IMR-90 (cell line): ENCODE results near the gene AHNAK. TPM values are rescaled to one million over a fixed set of nuclear protein-coding genes. Genes with fewer than 3 reads are reported as not detected.

ENCODE experiments used
- ATAC-seq: fragments of 200-7000 bp; cut with Tn5 transposase; 2 replicates; pipeline ENCODE4 v1.9.1; 2020; ENCODE audit warnings: low read depth, mild to moderate bottlenecking, moderate library complexity
- BruUV-seq: library from RNA; stranded (reverse); fragments of 400-500 nt; replicated peaks from 2 replicates; lab custom pipeline; 2021; lab: Mats Ljungman, UMichigan
- CTCF ChIA-PET: fragments of 300-600 bp; formaldehyde crosslinking; extraction: SDS; loops from one replicate; lab custom pipeline; 2021; ENCODE audit warnings: antibody characterized with exemption; lab: Yijun Ruan, JAX
- POLR2A ChIA-PET: fragments of 300-600 bp; sonication (Branson Sonifier 250); formaldehyde crosslinking; loops from one replicate; lab custom pipeline; 2022; ENCODE audit warnings: antibody characterized with exemption; ENCODE audit not compliant: unreplicated experiment; lab: Charles Lee
- DNase-seq: peaks from one replicate; pipeline ENCODE4 v3.0.0; 2013
- H2AFZ ChIP-seq: replicated peaks from 2 replicates; pipeline ENCODE3; 2013; ENCODE audit warnings: low read length, mild to moderate bottlenecking; ENCODE audit not compliant: poor library complexity
- H2AK5ac ChIP-seq: 2 replicates; pipeline ENCODE4 v1.6.1; 2013; ENCODE audit warnings: low read depth, low read length, inconsistent platforms
- H2AK9ac ChIP-seq: replicated peaks from 2 replicates; pipeline ENCODE3; 2013; ENCODE audit warnings: mild to moderate bottlenecking, low read depth, low read length, moderate library complexity; ENCODE audit not compliant: poor library complexity
- H2BK120ac ChIP-seq: 2 replicates; pipeline ENCODE4 v1.6.1; 2013; ENCODE audit warnings: low read depth, low read length, inconsistent platforms
- H2BK15ac ChIP-seq: 3 replicates; pipeline ENCODE4 v1.6.1; 2013; ENCODE audit warnings: low read depth, low read length, inconsistent platforms
- H2BK20ac ChIP-seq: 2 replicates; pipeline ENCODE4 v1.6.1; 2013; ENCODE audit warnings: low read depth, mild to moderate bottlenecking, inconsistent platforms, low read length, moderate library complexity
- H2BK5ac ChIP-seq: 2 replicates; pipeline ENCODE4 v1.6.1; 2013; ENCODE audit warnings: mild to moderate bottlenecking, low read depth, low read length, inconsistent platforms; ENCODE audit not compliant: poor library complexity, severe bottlenecking
- H3K14ac ChIP-seq: replicated peaks from 2 replicates; pipeline ENCODE4 v1.6.1; 2013; ENCODE audit warnings: low read depth, low read length, inconsistent platforms
- H3K18ac ChIP-seq: 2 replicates; pipeline ENCODE4 v1.6.1; 2013; ENCODE audit warnings: low read depth, low read length, control low read depth
- H3K23ac ChIP-seq: 2 replicates; pipeline ENCODE4 v1.6.1; 2013; ENCODE audit warnings: low read depth, low read length, inconsistent platforms
- H3K27ac ChIP-seq: 2 replicates; pipeline ENCODE4 v1.5.1; 2013; ENCODE audit warnings: mild to moderate bottlenecking, control low read depth, low read length; ENCODE audit not compliant: insufficient read depth
- H3K27me3 ChIP-seq: 2 replicates; pipeline ENCODE4 v1.6.1; 2013; ENCODE audit warnings: low read length; ENCODE audit not compliant: control insufficient read depth, insufficient read depth
- H3K36me3 ChIP-seq: 2 replicates; pipeline ENCODE4 v1.6.1; 2013; ENCODE audit warnings: low read length, mixed read lengths; ENCODE audit not compliant: control insufficient read depth, insufficient read depth
- H3K4ac ChIP-seq: 2 replicates; pipeline ENCODE4 v1.6.1; 2013; ENCODE audit warnings: low read depth, low read length, inconsistent platforms
- H3K4me1 ChIP-seq: 2 replicates; pipeline ENCODE4 v1.6.1; 2013; ENCODE audit warnings: low read length, mixed read lengths; ENCODE audit not compliant: control insufficient read depth, insufficient read depth
- H3K4me2 ChIP-seq: 2 replicates; pipeline ENCODE4 v1.6.1; 2013; ENCODE audit warnings: low read depth, mild to moderate bottlenecking, control low read depth, low read length, moderate library complexity
- H3K4me3 ChIP-seq: 2 replicates; pipeline ENCODE4 v1.5.1; 2013; ENCODE audit warnings: low read depth, mild to moderate bottlenecking, control low read depth, low read length, moderate library complexity; ENCODE audit not compliant: insufficient read depth
- H3K56ac ChIP-seq: 2 replicates; pipeline ENCODE4 v1.6.1; 2013; ENCODE audit warnings: low read length, inconsistent platforms; ENCODE audit not compliant: insufficient read depth; ENCODE audit errors: extremely low read depth
- H3K79me1 ChIP-seq, 2 experiments: 2 replicates each; pipeline ENCODE4 v1.6.1; 2013; ENCODE audit warnings: low read length in 2 of 2, inconsistent platforms in 1 of 2, low read depth in 1 of 2
- H3K9ac ChIP-seq: 2 replicates; pipeline ENCODE4 v1.6.1; 2013; ENCODE audit warnings: low read depth, low read length, control low read depth
- H3K9me1 ChIP-seq: 2 replicates; pipeline ENCODE4 v1.6.1; 2013; ENCODE audit warnings: low read length, inconsistent platforms; ENCODE audit not compliant: insufficient read depth
- H3K9me3 ChIP-seq: 2 replicates; pipeline ENCODE4 v1.6.1; 2013; ENCODE audit warnings: low read length; ENCODE audit not compliant: control insufficient read depth, insufficient read depth
- H4K20me1 ChIP-seq: 2 replicates; pipeline ENCODE4 v1.6.1; 2013; ENCODE audit warnings: low read length, inconsistent platforms; ENCODE audit not compliant: insufficient read depth
- H4K5ac ChIP-seq: 2 replicates; pipeline ENCODE4 v1.6.1; 2013; ENCODE audit warnings: mild to moderate bottlenecking, low read depth, low read length, control low read depth
- H4K8ac ChIP-seq, 2 experiments: 2 replicates each; pipeline ENCODE4 v1.6.1; 2013; ENCODE audit warnings: low read depth in 2 of 2, low read length in 2 of 2, control low read depth in 1 of 2, inconsistent platforms in 1 of 2
- H4K91ac ChIP-seq: 2 replicates; pipeline ENCODE4 v1.6.1; 2013; ENCODE audit warnings: low read depth, low read length, inconsistent platforms; ENCODE audit not compliant: insufficient read depth
- BHLHE40 ChIP-seq: fragments of 150-350 bp; IDR thresholded peaks from 2 replicates; pipeline ENCODE4 v1.6.1; 2016; ENCODE audit warnings: mild to moderate bottlenecking, low read depth, low read length
- CEBPB ChIP-seq: IDR thresholded peaks from 2 replicates; pipeline ENCODE4 v1.6.1; 2012; ENCODE audit warnings: low read depth, low read length, improper control_type of control experiment
- CHD1 ChIP-seq: IDR thresholded peaks from 2 replicates; pipeline ENCODE4 v1.6.1; 2012; ENCODE audit warnings: low read depth, low read length, improper control_type of control experiment
- CTCF ChIP-seq: conservative IDR thresholded peaks from 2 replicates; pipeline ENCODE4 v1.5.1; 2012; ENCODE audit warnings: mild to moderate bottlenecking, low read depth, low read length, improper control_type of control experiment
- ELK1 ChIP-seq: fragments of 150-350 bp; IDR thresholded peaks from 2 replicates; pipeline ENCODE4 v1.6.1; 2016; ENCODE audit warnings: low read depth, mild to moderate bottlenecking, low read length, moderate library complexity, borderline replicate concordance
- FOS ChIP-seq: fragments of 150-350 bp; IDR thresholded peaks from 2 replicates; pipeline ENCODE4 v1.6.1; 2016; ENCODE audit warnings: low read depth, low read length
- MAFK ChIP-seq: IDR thresholded peaks from 2 replicates; pipeline ENCODE4 v1.6.1; 2012; ENCODE audit warnings: low read depth, low read length, improper control_type of control experiment
- MAZ ChIP-seq: IDR thresholded peaks from 2 replicates; pipeline ENCODE4 v1.6.1; 2012; ENCODE audit warnings: low read depth, mild to moderate bottlenecking, low read length, improper control_type of control experiment, moderate library complexity, borderline replicate concordance
- MXI1 ChIP-seq: IDR thresholded peaks from 2 replicates; pipeline ENCODE4 v1.6.1; 2012; ENCODE audit warnings: low read depth, mild to moderate bottlenecking, low read length, moderate library complexity, borderline replicate concordance
- NFE2L2 ChIP-seq: fragments of 150-350 bp; IDR thresholded peaks from 2 replicates; pipeline ENCODE4 v1.6.1; 2016; ENCODE audit warnings: low read depth, mild to moderate bottlenecking, low read length
- POLR2A ChIP-seq: IDR thresholded peaks from 2 replicates; pipeline ENCODE4 v1.6.1; 2012; ENCODE audit warnings: mild to moderate bottlenecking, low read depth, low read length
- RAD21 ChIP-seq: IDR thresholded peaks from 2 replicates; pipeline ENCODE4 v1.6.1; 2012; ENCODE audit warnings: low read length, improper control_type of control experiment
- RCOR1 ChIP-seq: IDR thresholded peaks from 2 replicates; pipeline ENCODE4 v1.6.1; 2012; ENCODE audit warnings: mild to moderate bottlenecking, low read length, improper control_type of control experiment; ENCODE audit not compliant: insufficient replicate concordance
- RFX5 ChIP-seq: IDR thresholded peaks from 2 replicates; pipeline ENCODE4 v1.8.0; 2012; ENCODE audit warnings: low read depth, mild to moderate bottlenecking, low read length, moderate library complexity
- SMC3 ChIP-seq: fragments of 150-350 bp; IDR thresholded peaks from 2 replicates; pipeline ENCODE4 v1.6.1; 2016; ENCODE audit warnings: low read depth, mild to moderate bottlenecking, antibody characterized with exemption, low read length, moderate library complexity
- WGBS, 2 experiments: methylation state at CpG; one replicate each; pipeline versions ENCODE4 v1.1.5 to v1.1.7; 2013; ENCODE audit warnings: missing lambda C conversion rate in 2 of 2; ENCODE audit not compliant: insufficient read length in 1 of 2; ENCODE audit errors: extremely low coverage in 2 of 2; 5-methylcytosine and 5-hydroxymethylcytosine counted together
- dilution Hi-C: fragments of 300-500 bp; cut with HindIII; formaldehyde crosslinking; loops from one replicate; pipeline ENCODE4 v1.14.3; 2018; ENCODE audit warnings: low sequenced_read_pairs; ENCODE audit not compliant: unreplicated experiment
- in situ Hi-C: fragments of 300-500 bp; cut with MboI; formaldehyde crosslinking; loops from 3 replicates; pipeline ENCODE4 v1.14.3; 2019; ENCODE audit warnings: low sequenced_read_pairs, inconsistent platforms, mixed read lengths
- intact Hi-C: fragments of 100-400 bp; cut with micrococcal nuclease; formaldehyde crosslinking; loops from 2 replicates; pipeline ENCODE4 v1.10.0; 2022
- polyA plus RNA-seq, 3 experiments: library from polyadenylated mRNA; depleted of rRNA; stranded (reverse); fragments of >200 nt; gene quantifications; 2 replicates each; pipeline ENCODE4 v1.2.3, GENCODE V29; 2012; ENCODE audit warnings: low replicate concordance in 1 of 3
- total RNA-seq: library from RNA; depleted of rRNA; stranded (reverse); fragments of >200 nt; gene quantifications from 2 replicates; pipeline ENCODE4 v1.2.3, GENCODE V29; 2012
- TF ChIP-seq, protein P1 (sequence below): fragments of 150-350 bp; IDR thresholded peaks from 2 replicates; pipeline ENCODE4 v1.6.1; 2017; ENCODE audit warnings: mild to moderate bottlenecking, antibody characterized with exemption, low read length, low read depth

The AHNAK gene
- total and polyA plus RNA-seq, 2 of the 4 experiments (the other 2 are of a cell fraction), result 95.1 to 695 TPM

- Histone ChIP-seq H4K5ac (no peak overlapping the region), H4K20me1 (no peaks in the 10 kb centered on the region), H2BK120ac (no peak overlapping the region), H3K56ac (no peak overlapping the region), H3K4ac (no peak overlapping the region), H3K9me3 (no peaks in the 10 kb centered on the region), H3K36me3 (no peaks in the 10 kb centered on the region), H2AK9ac (no peak overlapping the region), H3K9me1 (peaks cover 13% of the 10 kb centered on the region), H3K27ac (no peak overlapping the region), H2AFZ (no peak overlapping the region), H3K14ac (no peak overlapping the region), H2BK15ac (no peak overlapping the region), H3K9ac (no peak overlapping the region), H3K23ac (no peak overlapping the region), H3K18ac (no peak overlapping the region), H3K4me3 (no peak overlapping the region), H3K4me2 (no peak overlapping the region), H2AK5ac (no peak overlapping the region), H4K91ac (no peak overlapping the region), H2BK5ac (no peak overlapping the region), H3K27me3 (no peaks in the 10 kb centered on the region), H3K79me1 (peaks cover 0 to 4% of the 10 kb centered on the region in 2 experiments; a peak in 1 of 4 replicates), H4K8ac (no peak overlapping the region), H3K4me1 (peaks cover 14% of the 10 kb centered on the region), H2BK20ac (no peak overlapping the region)
- ATAC-seq (no peak), DNase-seq (peak; percentile 26)
- ChIA-PET POLR2A (no interaction called here), CTCF (no interaction called here)
- WGBS, 2 experiments, result no CpG with 5 or more reads among the region's 11 CpGs
- no TSS peak for BruUV-seq
- in situ Hi-C loops, result no loop called here
- dilution Hi-C loops, result no loop called here
- TF ChIP-seq, protein P1, sequence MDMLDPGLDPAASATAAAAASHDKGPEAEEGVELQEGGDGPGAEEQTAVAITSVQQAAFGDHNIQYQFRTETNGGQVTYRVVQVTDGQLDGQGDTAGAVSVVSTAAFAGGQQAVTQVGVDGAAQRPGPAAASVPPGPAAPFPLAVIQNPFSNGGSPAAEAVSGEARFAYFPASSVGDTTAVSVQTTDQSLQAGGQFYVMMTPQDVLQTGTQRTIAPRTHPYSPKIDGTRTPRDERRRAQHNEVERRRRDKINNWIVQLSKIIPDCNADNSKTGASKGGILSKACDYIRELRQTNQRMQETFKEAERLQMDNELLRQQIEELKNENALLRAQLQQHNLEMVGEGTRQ, result no peak
- TF ChIP-seq POLR2A (no peak), ELK1 (no peak), CTCF (no peak), MXI1 (no peak), RFX5 (no peak), MAFK (no peak), RAD21 (no peak), RCOR1 (no peak), SMC3 (no peak), FOS (no peak), CHD1 (no peak), CEBPB (no peak), NFE2L2 (no peak), MAZ (no peak), BHLHE40 (no peak)
- intact Hi-C loops, result no loop called here
These were observed 45.1 kb downstream of the AHNAK start for GRCh38 chr11:62501432-62501891.
